Inflammatory macrophage treated with lipopolysaccharide for 1 hour (primary cell): Measurements from ENCODE around the gene GRIN2A.

Source experiments
- DNase-seq, 2 donors: peaks; one replicate each; pipeline ENCODE4 v3.0.0-alpha.2; 2020 to 2022

GRIN2A gene

GRCh38 chr16:9805109-9805508 is 377.1 kb downstream of the GRIN2A start:
- DNase-seq: no peak

DNA sequence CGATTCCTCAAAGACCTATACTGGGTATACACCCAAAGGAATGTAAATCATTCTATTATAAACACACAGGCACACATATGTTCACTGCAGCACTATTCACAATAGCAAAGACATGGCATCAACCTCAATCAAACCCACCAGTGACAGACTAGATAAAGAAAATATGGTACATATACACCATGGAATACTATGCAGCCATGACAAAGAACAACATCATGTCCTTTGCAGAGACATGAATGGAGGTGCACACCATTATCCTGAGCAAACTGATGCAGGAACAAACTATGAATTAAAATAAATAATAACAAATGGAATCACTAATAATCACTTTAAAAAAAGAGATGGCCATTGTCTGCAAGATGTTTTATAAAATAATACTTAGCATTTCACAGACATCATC is 380.1 kb downstream of the GRIN2A start:
- DNase-seq: no peak

- DNase-seq: no peak
These were observed 380.6 kb downstream of the GRIN2A start for GRCh38 chr16:9801651-9802050.

DNA sequence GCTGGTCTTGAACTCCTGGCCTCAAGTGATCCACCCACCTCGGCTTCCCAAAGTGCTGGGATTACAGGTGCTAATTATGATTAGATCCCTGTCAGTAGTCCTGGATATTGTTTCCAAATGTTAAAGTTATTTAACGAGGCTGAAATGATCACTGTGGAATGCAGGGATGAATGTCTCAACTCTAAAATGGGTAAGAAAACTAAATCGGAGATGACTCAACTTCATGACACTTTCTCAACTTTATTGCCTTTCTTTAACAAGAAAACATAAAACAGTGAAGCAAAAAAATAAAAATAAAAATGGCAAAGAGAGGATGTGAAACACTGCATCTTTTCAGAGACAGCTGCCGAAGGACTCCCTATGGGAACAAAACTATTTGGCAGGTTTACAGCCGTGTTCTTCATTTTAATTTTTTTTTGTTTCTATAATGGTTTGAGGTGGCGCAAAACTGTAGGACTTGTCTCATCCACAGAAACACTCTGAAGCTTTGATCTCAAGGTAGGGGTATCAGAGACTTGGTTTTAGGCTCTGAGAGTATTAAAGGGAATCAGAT is 382.0 kb downstream of the GRIN2A start:
- no peak for DNase-seq

DNA sequence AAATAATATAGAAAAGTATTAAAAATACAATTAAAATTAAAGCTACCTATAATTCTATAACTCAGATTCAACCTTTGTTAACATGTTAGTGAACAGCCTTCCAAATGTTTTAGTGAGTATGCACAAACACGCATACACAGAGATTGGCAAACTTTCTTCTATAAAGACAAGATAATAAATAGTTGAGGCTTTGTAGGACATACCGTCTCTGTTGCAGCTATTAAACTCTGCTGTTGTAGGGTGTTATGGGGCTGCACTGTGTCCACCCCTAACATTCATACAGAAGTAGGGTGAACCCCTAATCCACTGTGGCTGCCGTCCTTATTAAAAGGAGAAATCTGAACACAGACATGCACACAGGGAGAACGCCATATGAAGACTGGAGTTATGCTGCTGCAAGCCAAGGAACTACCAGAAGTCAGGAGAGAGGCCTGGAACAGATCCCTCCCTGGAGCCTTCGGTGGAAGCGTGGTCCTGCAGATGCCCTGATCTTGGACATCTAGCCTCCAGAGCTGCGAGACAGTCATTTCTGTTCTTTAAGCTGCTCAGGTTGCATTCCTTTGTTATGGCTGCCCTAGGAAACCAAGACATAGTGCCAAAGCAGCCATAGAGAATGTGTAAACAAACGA is 383.2 kb downstream of the GRIN2A start:
- no peak for DNase-seq

DNA sequence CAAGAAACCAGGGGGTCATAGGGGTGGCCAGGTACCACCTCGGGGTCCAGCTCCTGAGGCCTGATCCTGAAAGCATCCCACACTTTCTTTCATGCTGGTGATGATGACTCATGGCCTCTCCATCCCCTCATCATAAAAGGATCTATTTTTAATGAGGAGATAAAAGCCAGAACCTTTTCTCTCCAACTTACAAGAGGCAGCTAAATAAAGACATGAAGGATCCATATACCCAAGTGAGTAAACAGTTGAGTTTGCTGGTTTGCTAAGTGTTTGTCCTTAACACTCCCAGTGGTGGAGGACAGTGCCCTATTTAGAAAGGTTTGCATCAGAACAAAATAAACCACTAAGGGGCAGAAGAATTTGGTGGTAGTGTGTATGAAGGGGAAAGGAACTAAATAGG is 383.8 kb downstream of the GRIN2A start:
- no peak for DNase-seq

GRCh38 chr16:9797306-9797705 is 384.9 kb downstream of the GRIN2A start:
- no peak for DNase-seq

GRCh38 chr16:9793623-9794022 is 388.6 kb downstream of the GRIN2A start:
- DNase-seq: no peak

- no peak for DNase-seq
These were observed 390.7 kb downstream of the GRIN2A start for GRCh38 chr16:9791556-9791955.

DNA sequence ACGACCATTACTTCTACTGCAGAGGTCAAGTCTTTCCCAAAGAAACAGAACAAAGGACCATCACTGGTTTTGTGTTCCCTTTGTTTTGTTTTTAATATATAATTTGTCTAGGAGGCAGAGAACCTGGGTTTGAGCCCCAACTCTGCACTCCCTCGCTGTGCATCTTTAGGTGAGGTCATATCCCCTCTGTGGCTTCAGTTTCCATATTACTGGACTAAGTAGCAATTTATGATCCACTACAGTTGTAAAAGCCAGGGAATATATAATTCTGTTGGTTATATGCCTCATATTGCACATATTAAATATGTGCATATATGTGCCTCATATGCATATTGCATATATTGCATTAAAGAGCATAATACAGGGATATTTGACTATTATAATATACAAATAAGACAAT is 392.0 kb downstream of the GRIN2A start:
- no peak for DNase-seq

DNA sequence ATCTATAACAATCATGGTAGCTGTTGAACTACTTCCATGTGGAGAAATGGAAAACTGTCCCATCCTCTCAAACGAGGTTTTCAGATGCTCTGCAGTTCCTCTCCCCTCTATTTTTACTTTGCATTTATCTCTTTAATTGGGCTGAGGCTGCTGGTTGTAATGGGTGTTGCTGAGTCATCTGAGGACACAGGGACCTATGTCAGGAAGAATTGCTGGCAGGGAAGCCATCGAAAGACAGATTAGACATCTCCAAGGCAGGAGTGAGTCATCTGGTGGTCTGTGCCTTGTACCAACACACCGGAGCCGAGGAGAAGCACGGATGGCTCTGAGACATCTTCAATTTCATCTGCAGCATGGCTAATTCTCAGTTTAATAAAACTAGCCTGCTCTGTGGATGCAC is 394.5 kb downstream of the GRIN2A start:
- no peak for DNase-seq

DNA sequence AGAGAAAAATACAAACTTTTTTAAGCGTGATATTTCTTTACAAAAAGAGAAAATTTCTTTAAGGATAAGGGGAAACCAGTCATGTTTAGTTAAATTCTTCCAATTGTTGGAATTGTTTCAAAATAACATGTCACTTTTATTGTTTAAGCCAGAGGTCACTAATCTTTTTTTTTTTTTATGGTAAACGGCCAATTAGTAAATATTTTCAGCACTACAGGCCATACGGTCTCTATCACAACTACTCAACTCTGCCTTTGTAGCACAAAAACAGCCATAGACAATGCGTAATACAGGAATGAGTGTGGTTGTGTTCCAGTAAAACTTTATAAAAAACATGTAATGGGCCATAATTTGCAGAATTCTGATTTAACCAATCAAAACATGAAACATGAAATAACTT is 401.4 kb downstream of the GRIN2A start:
- DNase-seq: no peak

- no peak for DNase-seq
These were observed 403.4 kb downstream of the GRIN2A start for GRCh38 chr16:9778849-9779248.

DNA sequence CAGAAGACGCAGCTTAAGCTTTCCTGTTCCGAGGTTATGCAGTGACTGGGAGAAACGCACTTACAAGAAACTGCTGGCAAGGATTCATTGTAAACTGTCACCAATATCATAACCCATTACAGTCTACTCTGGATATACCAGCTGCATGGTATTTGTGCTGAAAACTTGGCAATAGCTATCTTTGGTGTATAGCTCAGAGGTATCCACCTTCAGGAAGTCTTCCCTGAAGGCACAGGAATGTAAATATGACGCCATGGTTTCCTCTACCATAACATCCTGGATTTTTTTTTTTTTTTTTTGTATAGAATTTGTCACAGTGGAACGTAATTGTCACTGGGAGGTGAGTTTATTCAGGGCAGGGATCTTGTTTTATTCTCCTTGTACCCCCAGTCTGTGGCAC is 406.2 kb downstream of the GRIN2A start:
- DNase-seq: no peak

DNA sequence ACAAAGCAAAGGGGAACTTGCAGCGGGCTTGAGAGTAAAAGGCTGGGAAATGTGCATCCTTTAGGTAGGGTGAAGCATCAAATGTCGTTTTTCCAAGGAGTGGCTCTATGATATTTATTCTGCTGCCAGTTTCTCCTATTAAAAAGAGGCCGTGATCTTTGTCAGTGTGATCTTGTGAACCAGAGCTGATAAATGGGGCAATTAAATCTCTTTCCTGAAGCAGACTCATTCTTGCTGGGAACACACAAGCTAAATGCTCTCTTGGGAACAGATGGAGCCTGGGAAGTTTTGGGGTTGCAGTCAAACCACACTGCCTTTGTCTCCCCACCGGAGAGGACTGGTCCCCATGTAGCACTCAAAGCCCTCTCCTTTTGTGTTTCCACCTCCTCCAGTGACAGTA is 408.9 kb downstream of the GRIN2A start:
- no peak for DNase-seq

DNA sequence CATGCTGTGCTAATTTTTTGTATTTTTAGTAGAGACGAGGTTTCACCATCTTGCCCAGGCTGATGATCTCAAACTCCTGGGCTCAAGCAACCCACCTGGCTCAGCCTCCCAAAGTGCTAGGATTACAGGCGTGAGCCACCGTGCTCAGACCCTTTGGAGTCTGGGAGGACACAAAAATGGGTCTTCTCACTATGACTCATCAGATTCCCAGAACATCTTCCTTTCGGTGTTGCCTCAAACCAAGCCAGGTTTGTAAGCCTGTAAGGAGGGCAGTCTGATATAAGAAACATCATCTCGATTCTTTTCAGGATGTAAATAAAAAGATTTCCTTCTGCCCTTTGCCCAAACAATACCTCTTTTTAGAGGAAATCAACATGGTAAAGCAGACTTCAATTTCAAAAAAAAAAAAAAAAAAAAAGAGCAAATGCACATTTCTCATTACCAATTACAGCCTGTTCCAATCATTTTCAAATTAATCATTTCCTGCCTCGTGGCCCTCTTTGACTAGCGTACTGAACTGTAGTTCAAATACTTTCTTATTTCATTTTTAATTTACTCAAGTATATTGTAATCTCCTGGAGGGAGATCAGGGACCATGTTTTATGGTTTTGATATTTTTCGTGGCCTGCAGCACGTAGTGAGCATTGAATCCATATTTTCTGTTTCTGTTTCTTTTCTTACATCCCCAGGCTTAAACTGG is 409.6 kb downstream of the GRIN2A start:
- no peak for DNase-seq

DNA sequence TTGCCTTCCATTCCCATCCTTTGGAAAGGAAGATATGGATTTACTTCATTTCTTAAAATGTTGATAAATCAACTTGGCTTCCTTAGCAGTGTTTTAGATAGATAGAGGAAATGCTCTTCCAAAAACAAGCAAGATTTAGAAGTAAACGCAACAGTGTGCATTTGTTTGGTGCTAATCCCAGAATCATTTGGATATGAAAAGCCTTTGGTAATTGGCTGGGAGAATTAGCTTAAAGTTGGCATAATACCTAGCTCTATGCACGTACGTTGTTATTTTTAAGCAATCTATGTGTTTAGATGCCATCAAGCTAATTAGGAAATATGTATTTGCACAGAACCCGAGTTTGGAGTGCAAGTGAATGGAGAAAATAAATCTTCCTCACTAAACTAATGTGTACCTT is 415.3 kb downstream of the GRIN2A start:
- DNase-seq: no peak

DNA sequence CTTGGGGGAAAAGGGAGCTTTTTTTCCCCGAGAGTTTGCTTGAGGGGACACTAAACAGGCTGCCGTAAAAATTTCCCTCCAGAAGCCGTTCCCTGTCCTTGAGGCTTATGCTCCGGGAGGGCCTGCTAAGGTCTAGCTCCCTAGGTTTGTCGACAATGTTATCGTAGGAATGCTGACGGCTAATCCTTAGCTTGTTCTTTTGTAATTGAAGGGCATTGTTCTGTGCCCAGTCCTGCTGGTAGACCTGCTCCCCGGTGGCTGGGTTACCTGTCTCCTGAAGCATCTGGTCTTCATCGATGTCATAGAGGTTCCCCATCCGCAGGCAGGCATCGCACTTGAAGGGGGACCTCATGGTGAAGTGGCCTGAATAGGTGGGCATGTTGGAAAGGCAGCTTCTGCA is 418.7 kb downstream of the GRIN2A start:
- DNase-seq: no peak

DNA sequence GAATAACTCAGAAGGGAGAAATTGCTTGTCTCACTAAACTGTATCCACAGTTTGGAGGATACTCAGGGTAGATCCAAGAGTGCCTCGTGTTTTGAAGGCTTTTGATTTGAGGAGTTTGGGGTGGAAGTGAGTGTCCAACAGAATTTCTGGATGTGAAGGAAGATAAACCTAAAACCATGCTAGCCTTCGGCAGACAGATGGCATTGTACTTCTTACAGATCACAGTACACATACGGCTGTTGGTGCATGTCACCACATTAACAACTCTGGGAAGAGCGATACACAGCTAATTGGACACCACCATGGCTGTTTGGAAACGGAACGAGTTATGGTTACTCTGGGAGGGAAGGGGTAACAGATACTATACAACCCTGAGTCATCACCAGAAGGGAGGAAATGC is 420.4 kb downstream of the GRIN2A start:
- no peak for DNase-seq

GRCh38 chr16:9757687-9758086 is 424.5 kb downstream of the GRIN2A start:
- no peak for DNase-seq

DNA sequence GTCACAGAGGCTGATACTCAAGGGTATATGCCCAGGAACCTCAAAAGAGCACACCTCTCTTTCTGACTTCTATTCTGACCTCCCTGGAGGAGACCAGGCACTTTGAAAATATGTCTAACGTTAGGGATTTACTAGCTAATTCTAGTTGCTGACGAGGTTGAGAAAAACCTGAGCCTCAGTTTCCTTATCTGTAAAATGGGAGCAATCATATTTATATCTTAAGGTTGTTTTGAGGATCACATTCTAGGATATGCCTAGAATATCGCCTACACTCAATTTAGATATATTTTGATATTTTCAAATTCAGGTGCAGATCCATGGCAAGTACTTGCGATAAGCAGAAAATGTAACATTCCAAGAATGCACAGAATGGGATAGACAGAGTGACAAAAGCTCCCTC is 425.8 kb downstream of the GRIN2A start:
- DNase-seq: no peak

DNA sequence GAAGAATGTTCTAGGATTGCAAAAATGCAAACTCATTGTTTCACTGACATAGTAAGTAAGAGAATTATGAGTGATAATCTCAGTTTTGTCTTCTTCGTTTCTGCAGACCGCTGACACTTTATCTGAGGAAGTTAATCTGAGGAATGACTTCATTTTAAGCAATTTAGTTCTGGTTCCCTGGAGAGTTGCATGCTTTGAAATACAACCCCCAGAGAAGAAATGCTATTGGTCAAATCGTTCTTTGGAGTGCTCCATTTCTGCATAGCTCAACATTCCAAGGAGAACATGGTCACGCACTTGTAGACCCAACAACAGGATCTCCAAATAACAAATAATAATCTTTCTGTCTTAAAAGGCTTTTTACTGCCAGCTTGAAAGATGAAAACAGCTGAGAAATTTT is 427.1 kb downstream of the GRIN2A start:
- no peak for DNase-seq

DNA sequence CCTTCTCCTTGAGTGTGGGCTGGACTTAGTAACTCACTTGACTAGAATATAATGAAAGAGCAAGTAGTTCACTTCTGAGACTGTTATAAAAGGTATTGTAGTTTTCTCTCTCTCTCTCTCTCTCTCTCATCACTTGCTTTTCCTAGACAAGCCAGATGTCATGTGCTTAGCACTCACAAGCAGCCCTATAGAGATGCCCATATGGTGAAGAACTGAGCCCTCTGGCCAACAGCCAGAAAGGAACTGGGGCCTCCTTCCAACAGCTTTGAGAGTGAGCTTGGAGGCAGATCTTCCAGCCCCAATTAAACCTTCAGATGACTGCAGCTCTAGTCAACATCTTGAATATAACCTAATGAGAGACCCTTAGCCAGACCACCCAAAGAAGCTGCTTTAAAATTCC is 440.5 kb downstream of the GRIN2A start:
- no peak for DNase-seq

DNA sequence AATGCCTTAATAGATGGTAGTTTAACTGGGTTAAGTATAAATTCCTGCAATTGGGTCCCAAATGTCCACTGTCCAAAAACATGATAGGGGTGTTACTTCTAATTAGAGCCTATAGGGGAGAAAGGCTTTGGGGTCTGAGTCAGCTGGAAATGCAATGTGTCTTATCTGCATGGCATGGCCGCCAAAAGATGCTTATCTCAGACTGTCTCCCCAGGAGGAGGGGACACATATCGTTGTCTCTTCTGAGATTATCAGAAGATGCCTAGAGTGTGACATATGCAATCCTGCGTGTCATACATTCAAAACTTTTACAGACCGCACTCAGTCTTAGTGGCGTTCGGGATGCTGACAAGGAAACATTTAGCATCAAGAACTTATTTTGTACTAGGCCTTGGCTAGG is 442.9 kb downstream of the GRIN2A start:
- no peak for DNase-seq

DNA sequence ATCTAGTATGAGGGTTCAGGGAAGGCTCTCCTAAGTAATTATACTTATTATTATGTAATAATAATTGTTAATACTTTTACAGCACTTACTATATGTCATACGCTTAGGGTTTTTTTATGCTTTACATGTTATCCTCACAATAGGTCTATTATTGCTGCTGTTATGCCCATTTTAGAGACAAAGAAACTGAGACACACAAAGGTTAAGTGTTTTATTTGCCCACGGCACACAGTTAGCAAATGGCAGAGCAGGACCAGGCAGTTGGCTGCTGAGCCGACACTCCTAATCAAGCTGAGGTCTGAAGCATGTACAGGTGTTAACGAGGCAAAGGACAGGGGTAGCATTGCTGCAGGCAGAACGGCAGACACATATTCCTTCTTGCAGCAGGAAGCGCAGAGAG is 443.5 kb downstream of the GRIN2A start:
- DNase-seq: no peak
